Caco-2 (cell line): ENCODE data around the gene CDH2. TPM values are rescaled to one million over a fixed set of nuclear protein-coding genes. Genes with fewer than 3 reads are reported as not detected.

ENCODE experiments used
- BruUV-seq: library from RNA; stranded (reverse); fragments of 400-500 nt; replicated peaks from 2 replicates; lab custom pipeline; 2021; lab: Mats Ljungman, UMichigan
- CTCF ChIA-PET: fragments of 300-600 bp; sonication (Branson Sonifier 250); formaldehyde crosslinking; loops from one replicate; lab custom pipeline; 2022; ENCODE audit warnings: antibody characterized with exemption; lab: Charles Lee
- POLR2A ChIA-PET: fragments of 300-600 bp; sonication (Branson Sonifier 250); formaldehyde crosslinking; loops from one replicate; lab custom pipeline; 2022; ENCODE audit warnings: antibody characterized with exemption; lab: Charles Lee
- DNase-seq, 2 experiments: peaks; one replicate each; pipeline versions ENCODE4 v3.0.0 to v3.0.0-alpha.2; 2020 to 2022
- H3K27me3 ChIP-seq: replicated peaks from 2 replicates; pipeline ENCODE4 v1.6.0; 2011; ENCODE audit warnings: low read length; ENCODE audit not compliant: control insufficient read depth, insufficient read depth
- H3K36me3 ChIP-seq: 2 replicates; pipeline ENCODE4 v1.5.1; 2011; ENCODE audit warnings: low read length; ENCODE audit not compliant: control insufficient read depth, insufficient read depth
- H3K4me1 ChIP-seq: fragments of 250-450 bp; sonication (Bioruptor Pico); 2 replicates; pipeline ENCODE4 v1.5.1; 2020; ENCODE audit warnings: mild to moderate bottlenecking
- H3K4me3 ChIP-seq: 2 replicates; pipeline ENCODE4 v1.5.1; 2011; ENCODE audit warnings: low read depth, mild to moderate bottlenecking, control low read depth, low read length
- H3K9me3 ChIP-seq: fragments of 250-450 bp; sonication (Bioruptor Pico); 2 replicates; pipeline ENCODE4 v1.5.1; 2020; ENCODE audit warnings: mild to moderate bottlenecking, moderate library complexity
- H3K27ac Mint-ChIP-seq: one replicate; pipeline ENCODE4 v1.8.0; 2022; ENCODE audit warnings: mixed read lengths; ENCODE audit not compliant: unreplicated experiment
- H3K27me3 Mint-ChIP-seq: one replicate; pipeline ENCODE4 v1.8.0; 2022; ENCODE audit warnings: mixed read lengths; ENCODE audit not compliant: insufficient read depth, unreplicated experiment
- H3K36me3 Mint-ChIP-seq: one replicate; pipeline ENCODE4 v1.8.0; 2022; ENCODE audit warnings: mild to moderate bottlenecking, mixed read lengths; ENCODE audit not compliant: insufficient read depth, unreplicated experiment
- H3K4me1 Mint-ChIP-seq: one replicate; pipeline ENCODE4 v1.8.0; 2022; ENCODE audit warnings: low read depth, mixed read lengths; ENCODE audit not compliant: unreplicated experiment
- H3K4me3 Mint-ChIP-seq: one replicate; pipeline ENCODE4 v1.8.0; 2022; ENCODE audit warnings: mild to moderate bottlenecking, moderate library complexity, mixed read lengths; ENCODE audit not compliant: unreplicated experiment
- H3K9me3 Mint-ChIP-seq: one replicate; pipeline ENCODE4 v1.8.0; 2022; ENCODE audit warnings: mixed read lengths; ENCODE audit not compliant: unreplicated experiment
- CTCF ChIP-seq, 2 experiments: fragments of 200-600 bp in 1 of 2; IDR thresholded peaks; 1 replicate in 1 of 2; 2 replicates in 1 of 2; pipeline versions ENCODE4 v1.5.1 to v1.8.0; 2011 to 2022; ENCODE audit warnings: antibody characterized with exemption in 1 of 2, control low read depth in 1 of 2, inconsistent platforms in 1 of 2, low read depth in 1 of 2, low read length in 1 of 2, mild to moderate bottlenecking in 1 of 2, moderate library complexity in 1 of 2; ENCODE audit not compliant: insufficient read depth in 1 of 2, severe bottlenecking in 1 of 2, unreplicated experiment in 1 of 2
- intact Hi-C: fragments of 100-400 bp; cut with micrococcal nuclease; formaldehyde crosslinking; loops from one replicate; pipeline ENCODE4 v1.10.0; 2022; ENCODE audit not compliant: unreplicated experiment
- total RNA-seq: library from RNA; stranded (reverse); gene quantifications from 2 replicates; pipeline ENCODE4 v1.2.3, GENCODE V29; 2022

CDH2 gene
- total RNA-seq, 1 experiment from 2014 or later: 1.4 TPM

GRCh38 chr18:28175930-28176697, 816 bp downstream of the CDH2 start:
- DNase-seq: no peak
- Histone ChIP-seq H3K36me3 (no peaks in the 10 kb centered on the region), H3K9me3 (no peaks in the 10 kb centered on the region), H3K4me3 (no peak overlapping the region), H3K4me1 (no peaks in the 10 kb centered on the region), H3K27me3 (no peaks in the 10 kb centered on the region)
- intact Hi-C loops: no loop called here
- no peak overlapping the region for H3K27ac Mint-ChIP-seq
- POLR2A ChIA-PET: no interaction called here
- peaks cover 6% of the 10 kb centered on the region for H3K36me3 Mint-ChIP-seq
- peaks cover 9% of the 10 kb centered on the region for H3K9me3 Mint-ChIP-seq
- H3K4me1 Mint-ChIP-seq: no peaks in the 10 kb centered on the region
- CTCF ChIA-PET: no interaction called here
- no TSS peak for BruUV-seq
- no peaks in the 10 kb centered on the region for H3K27me3 Mint-ChIP-seq
- TF ChIP-seq CTCF (IDR thresholded peaks at IDR 0.05; ENCODE audit: insufficient read depth in 1 of 2, low read depth in 1 of 2, low read length in 1 of 2, severe bottlenecking in 1 of 2, unreplicated experiment in 1 of 2): no peak
- no peak overlapping the region for H3K4me3 Mint-ChIP-seq

GRCh38 chr18:28175150-28175929, 1.6 kb downstream of the CDH2 start:
- no peaks in the 10 kb centered on the region for H3K4me1 Mint-ChIP-seq
- no peak for TF ChIP-seq CTCF (IDR thresholded peaks at IDR 0.05; ENCODE audit: insufficient read depth in 1 of 2, low read depth in 1 of 2, low read length in 1 of 2, severe bottlenecking in 1 of 2, unreplicated experiment in 1 of 2)
- BruUV-seq: no TSS peak
- H3K9me3 Mint-ChIP-seq: peaks cover 9% of the 10 kb centered on the region
- H3K27ac Mint-ChIP-seq: peak overlapping the region; percentile 57
- Histone ChIP-seq H3K9me3 (no peaks in the 10 kb centered on the region), H3K4me3 (no peak overlapping the region), H3K36me3 (no peaks in the 10 kb centered on the region), H3K27me3 (no peaks in the 10 kb centered on the region), H3K4me1 (no peaks in the 10 kb centered on the region)
- intact Hi-C loops: no loop called here
- ChIA-PET POLR2A (no interaction called here), CTCF (no interaction called here)
- no peak overlapping the region for H3K4me3 Mint-ChIP-seq
- no peak for DNase-seq
- H3K27me3 Mint-ChIP-seq: no peaks in the 10 kb centered on the region
- H3K36me3 Mint-ChIP-seq: peaks cover 6% of the 10 kb centered on the region

DNA sequence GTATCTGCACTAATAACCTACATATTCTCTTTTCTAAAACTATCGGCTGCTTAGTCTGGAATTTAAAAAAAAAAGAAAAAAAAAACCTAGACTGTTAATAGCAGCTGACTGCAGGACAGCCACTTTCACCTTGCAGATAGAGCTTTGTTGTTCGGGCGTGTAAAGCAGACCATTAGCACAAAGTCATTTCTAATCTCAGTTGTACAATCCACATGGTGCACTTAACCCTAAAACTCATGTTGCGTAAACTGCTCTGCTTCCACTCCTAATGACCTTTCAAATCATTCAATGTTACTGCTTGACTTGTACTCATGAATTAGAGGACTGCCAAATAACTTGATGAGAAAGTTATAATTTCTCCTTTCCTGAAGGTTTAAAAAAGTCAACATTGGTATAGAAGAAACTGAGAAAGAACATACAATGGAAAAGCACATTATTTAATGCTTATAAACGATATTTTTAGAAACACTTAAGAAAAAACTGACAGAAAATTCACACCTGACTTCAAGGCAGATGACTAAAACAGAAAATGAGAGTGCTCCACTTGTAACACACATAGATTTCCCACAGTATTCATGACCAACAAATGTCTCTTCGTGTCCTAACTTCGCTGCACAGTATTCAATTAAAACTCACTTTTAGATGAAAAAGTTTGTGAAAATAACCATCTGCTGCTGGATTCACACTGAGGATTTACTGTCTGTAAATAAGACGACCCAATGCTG, 2.6 kb downstream of the CDH2 start:
- peaks cover 6% of the 10 kb centered on the region for H3K36me3 Mint-ChIP-seq
- Histone ChIP-seq H3K27me3 (no peaks in the 10 kb centered on the region), H3K4me1 (no peaks in the 10 kb centered on the region), H3K9me3 (no peaks in the 10 kb centered on the region), H3K4me3 (no peak overlapping the region), H3K36me3 (no peaks in the 10 kb centered on the region)
- intact Hi-C loops: no loop called here
- no peaks in the 10 kb centered on the region for H3K27me3 Mint-ChIP-seq
- TF ChIP-seq CTCF (IDR thresholded peaks at IDR 0.05; ENCODE audit: insufficient read depth in 1 of 2, low read depth in 1 of 2, low read length in 1 of 2, severe bottlenecking in 1 of 2, unreplicated experiment in 1 of 2): no peak
- H3K9me3 Mint-ChIP-seq: peaks cover 9% of the 10 kb centered on the region
- H3K27ac Mint-ChIP-seq: no peak overlapping the region
- BruUV-seq: no TSS peak
- H3K4me1 Mint-ChIP-seq: no peaks in the 10 kb centered on the region
- H3K4me3 Mint-ChIP-seq: no peak overlapping the region
- POLR2A ChIA-PET: no interaction called here
- DNase-seq: no peak
- CTCF ChIA-PET: no interaction called here
